ENCODE data around the gene RAPGEF1.

- no peak for TF ChIP-seq CTCF (IDR thresholded peaks at IDR 0.05; ENCODE audit: low read depth, low read length)
- TF ChIP-seq MAX (IDR thresholded peaks at IDR 0.05; ENCODE audit: low read depth, low read length) = no peak
- TF ChIP-seq POLR2A (IDR thresholded peaks at IDR 0.05; ENCODE audit: extremely low read depth, insufficient read length) = no peak
- no peak for TF ChIP-seq MYC (IDR thresholded peaks at IDR 0.05; ENCODE audit: low read depth, low read length)
Observed at GRCh38 chr9:131701789-131702337, 38.0 kb downstream of the RAPGEF1 start.
